Endodermal cell (in vitro differentiated cells): Measurements from ENCODE around the gene SLC17A8. TPM values are rescaled to one million over a fixed set of nuclear protein-coding genes. Genes with fewer than 3 reads are reported as not detected.

Experiments used
- DNase-seq: peaks from one replicate; pipeline ENCODE4 v3.0.0-alpha.2; 2017
- H3K27ac ChIP-seq: 2 replicates; pipeline ENCODE4 v1.5.1; 2013; ENCODE audit warnings: mild to moderate bottlenecking, low read depth, low read length, moderate library complexity
- H3K27me3 ChIP-seq: 2 replicates; pipeline ENCODE4 v1.6.1; 2013; ENCODE audit warnings: mild to moderate bottlenecking, low read length, moderate library complexity; ENCODE audit not compliant: insufficient read depth, control insufficient read depth, poor library complexity, severe bottlenecking
- H3K36me3 ChIP-seq: 2 replicates; pipeline ENCODE4 v1.7.0; 2013; ENCODE audit warnings: mild to moderate bottlenecking, low read length, moderate library complexity; ENCODE audit not compliant: control insufficient read depth, insufficient read depth
- H3K4me1 ChIP-seq: one replicate; pipeline ENCODE4 v1.7.0; 2013; ENCODE audit warnings: low read length; ENCODE audit not compliant: control insufficient read depth, insufficient read depth
- H3K4me3 ChIP-seq: 2 replicates; pipeline ENCODE4 v1.5.1; 2013; ENCODE audit warnings: mild to moderate bottlenecking, low read length, moderate library complexity
- H3K9ac ChIP-seq: 2 replicates; pipeline ENCODE4 v1.6.1; 2013; ENCODE audit warnings: mild to moderate bottlenecking, low read length, moderate library complexity; ENCODE audit not compliant: poor library complexity, severe bottlenecking; ENCODE audit errors: extremely low read depth
- H3K9me3 ChIP-seq: 2 replicates; pipeline ENCODE4 v1.6.1; 2013; ENCODE audit warnings: mild to moderate bottlenecking, low read length, moderate library complexity; ENCODE audit not compliant: control insufficient read depth
- H3K27ac Mint-ChIP-seq: 2 replicates; pipeline ENCODE4 v1.8.0; 2020; ENCODE audit warnings: mixed read lengths
- H3K27me3 Mint-ChIP-seq: 2 replicates; pipeline ENCODE4 v1.8.0; 2021; ENCODE audit warnings: mild to moderate bottlenecking, mixed read lengths; ENCODE audit not compliant: insufficient read depth
- H3K36me3 Mint-ChIP-seq: 2 replicates; pipeline ENCODE4 v1.8.0; 2020; ENCODE audit warnings: low read depth, mixed read lengths
- H3K4me1 Mint-ChIP-seq: 2 replicates; pipeline ENCODE4 v1.8.0; 2020; ENCODE audit warnings: mixed read lengths
- H3K4me3 Mint-ChIP-seq: 2 replicates; pipeline ENCODE4 v1.8.0; 2020; ENCODE audit warnings: mild to moderate bottlenecking, moderate library complexity, mixed read lengths
- H3K9me3 Mint-ChIP-seq: 2 replicates; pipeline ENCODE4 v1.8.0; 2020; ENCODE audit warnings: mild to moderate bottlenecking, mixed read lengths
- WGBS, 2 experiments: methylation state at CpG; one replicate each; pipeline versions ENCODE4 v1.1.5 to v1.1.7; 2013; ENCODE audit warnings: missing lambda C conversion rate in 2 of 2, mixed read lengths in 1 of 2; ENCODE audit not compliant: insufficient coverage in 1 of 2, insufficient read length in 1 of 2; 5-methylcytosine and 5-hydroxymethylcytosine counted together
- total RNA-seq, 2 donors: library from RNA; stranded (reverse); fragmentation: NEBNext Ultra II Directional in 1 of 2; extraction: Animal tissue kit (Norgen Biotek cat#: 25700) in 1 of 2; gene quantifications; 2 replicates in 1 of 2; 3 replicates in 1 of 2; pipeline ENCODE4 v1.2.1, GENCODE V29; 2021
- TF ChIP-seq, protein P1 (sequence below): fragments of 200-600 bp; sonication (generic); conservative IDR thresholded peaks from 2 replicates; pipeline ENCODE4 v1.5.0; 2021; ENCODE audit warnings: antibody characterized with exemption, mild to moderate bottlenecking

The SLC17A8 gene
- total RNA-seq, 2 donors from 2014 or later, result 0.40 TPM; not detected in 1

- no peaks in the 10 kb centered on the region for H3K27me3 Mint-ChIP-seq
- no peaks in the 10 kb centered on the region for H3K9me3 Mint-ChIP-seq
- Histone ChIP-seq H3K36me3 (no peaks in the 10 kb centered on the region), H3K9ac (no peak overlapping the region), H3K27me3 (no peaks in the 10 kb centered on the region), H3K27ac (no peak overlapping the region), H3K4me1 (peaks cover 6% of the 10 kb centered on the region), H3K9me3 (no peaks in the 10 kb centered on the region), H3K4me3 (no peak overlapping the region)
- H3K36me3 Mint-ChIP-seq, result no peaks in the 10 kb centered on the region
- TF ChIP-seq, protein P1, sequence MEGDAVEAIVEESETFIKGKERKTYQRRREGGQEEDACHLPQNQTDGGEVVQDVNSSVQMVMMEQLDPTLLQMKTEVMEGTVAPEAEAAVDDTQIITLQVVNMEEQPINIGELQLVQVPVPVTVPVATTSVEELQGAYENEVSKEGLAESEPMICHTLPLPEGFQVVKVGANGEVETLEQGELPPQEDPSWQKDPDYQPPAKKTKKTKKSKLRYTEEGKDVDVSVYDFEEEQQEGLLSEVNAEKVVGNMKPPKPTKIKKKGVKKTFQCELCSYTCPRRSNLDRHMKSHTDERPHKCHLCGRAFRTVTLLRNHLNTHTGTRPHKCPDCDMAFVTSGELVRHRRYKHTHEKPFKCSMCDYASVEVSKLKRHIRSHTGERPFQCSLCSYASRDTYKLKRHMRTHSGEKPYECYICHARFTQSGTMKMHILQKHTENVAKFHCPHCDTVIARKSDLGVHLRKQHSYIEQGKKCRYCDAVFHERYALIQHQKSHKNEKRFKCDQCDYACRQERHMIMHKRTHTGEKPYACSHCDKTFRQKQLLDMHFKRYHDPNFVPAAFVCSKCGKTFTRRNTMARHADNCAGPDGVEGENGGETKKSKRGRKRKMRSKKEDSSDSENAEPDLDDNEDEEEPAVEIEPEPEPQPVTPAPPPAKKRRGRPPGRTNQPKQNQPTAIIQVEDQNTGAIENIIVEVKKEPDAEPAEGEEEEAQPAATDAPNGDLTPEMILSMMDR, result no peak
- H3K4me1 Mint-ChIP-seq, result peaks cover 25% of the 10 kb centered on the region
- H3K4me3 Mint-ChIP-seq, result no peak overlapping the region
- no peak for DNase-seq
- H3K27ac Mint-ChIP-seq, result no peak overlapping the region
- 96 to 100% methylated on average over 1 to 2 of the region's 2 CpGs for WGBS, 2 experiments
Observed at GRCh38 chr12:100439797-100440196, 82.9 kb downstream of the SLC17A8 start.

- H3K9me3 ChIP-seq, result no peaks in the 10 kb centered on the region
- H3K27ac ChIP-seq, result no peak overlapping the region
- H3K27me3 Mint-ChIP-seq, result no peaks in the 10 kb centered on the region
- no peak overlapping the region for H3K4me3 Mint-ChIP-seq
- H3K27me3 ChIP-seq, result no peaks in the 10 kb centered on the region
- H3K9ac ChIP-seq, result no peak overlapping the region
- peaks cover 2% of the 10 kb centered on the region for H3K36me3 Mint-ChIP-seq
- no peaks in the 10 kb centered on the region for H3K36me3 ChIP-seq
- TF ChIP-seq, protein P1, result no peak
- H3K4me1 Mint-ChIP-seq, result peaks cover 24% of the 10 kb centered on the region
- H3K27ac Mint-ChIP-seq, result no peak overlapping the region
- no peaks in the 10 kb centered on the region for H3K9me3 Mint-ChIP-seq
- no CpG with 5 or more reads among the region's 1 CpG for WGBS, 2 experiments
- H3K4me3 ChIP-seq, result no peak overlapping the region
- peaks cover 6% of the 10 kb centered on the region for H3K4me1 ChIP-seq
- no peak for DNase-seq
Observed at GRCh38 chr12:100442403-100442802, 85.5 kb downstream of the SLC17A8 start.

DNA sequence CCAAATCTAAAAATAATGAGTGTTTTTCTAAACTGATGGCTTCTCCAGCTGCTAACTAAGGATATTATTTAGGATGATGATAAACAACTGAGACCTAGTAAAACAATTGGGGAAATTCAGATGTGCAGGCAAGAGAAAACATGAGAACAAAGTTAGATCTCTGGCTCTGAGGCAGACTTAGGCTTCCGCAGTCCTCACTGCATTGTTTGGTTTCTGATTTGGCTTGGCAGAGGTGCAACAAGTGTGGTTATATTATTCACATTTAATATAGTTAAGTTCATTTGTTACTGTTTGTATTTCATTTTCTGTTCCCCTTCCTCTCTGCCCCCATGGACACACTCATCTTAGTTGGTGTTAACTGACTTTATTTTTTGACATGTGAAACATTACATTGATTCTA, 86.6 kb downstream of the SLC17A8 start:
- H3K27me3 Mint-ChIP-seq, result no peaks in the 10 kb centered on the region
- no peaks in the 10 kb centered on the region for H3K27me3 ChIP-seq
- DNase-seq, result no peak
- no peak overlapping the region for H3K9ac ChIP-seq
- peaks cover 2% of the 10 kb centered on the region for H3K36me3 Mint-ChIP-seq
- H3K27ac ChIP-seq, result no peak overlapping the region
- peaks cover 6% of the 10 kb centered on the region for H3K4me1 ChIP-seq
- no peak overlapping the region for H3K27ac Mint-ChIP-seq
- H3K9me3 Mint-ChIP-seq, result no peaks in the 10 kb centered on the region
- no peak overlapping the region for H3K4me3 ChIP-seq
- no peaks in the 10 kb centered on the region for H3K9me3 ChIP-seq
- peaks cover 22% of the 10 kb centered on the region for H3K4me1 Mint-ChIP-seq
- TF ChIP-seq, protein P1, result no peak
- H3K36me3 ChIP-seq, result no peaks in the 10 kb centered on the region
- 100% methylated on average over 1 of the region's 1 CpG for WGBS, 2 experiments
- no peak overlapping the region for H3K4me3 Mint-ChIP-seq
